HCT116 (cell line): ENCODE data around the gene BTBD2. TPM values are rescaled to one million over a fixed set of nuclear protein-coding genes. Genes with fewer than 3 reads are reported as not detected.
A peak's percentile ranks its signal among the peaks of the same experiment; 100 is the strongest.

Source experiments
- ATAC-seq: fragments of 200-7000 bp; cut with Tn5 transposase; 2 replicates; pipeline ENCODE4 v1.9.1; 2020; ENCODE audit warnings: mild to moderate bottlenecking, moderate library complexity
- BruUV-seq: library from RNA; stranded (reverse); fragments of 400-500 nt; replicated peaks from 2 replicates; lab custom pipeline; 2021; lab: Mats Ljungman, UMichigan
- CTCF ChIA-PET: fragments of 300-600 bp; sonication (Branson Sonifier 250); formaldehyde crosslinking; loops from one replicate; lab custom pipeline; 2021; ENCODE audit warnings: antibody characterized with exemption; lab: Charles Lee
- POLR2A ChIA-PET: fragments of 300-600, 350-600 bp; sonication (Branson Sonifier 250); formaldehyde crosslinking; loops from one replicate; lab custom pipeline; 2021; ENCODE audit warnings: antibody characterized with exemption; lab: Charles Lee
- RAD21 ChIA-PET, 2 experiments: fragments of 300-600 bp; sonication (Branson Sonifier 250); formaldehyde crosslinking; loops; one replicate each; lab custom pipeline; 2023; ENCODE audit warnings: low total read pairs in 2 of 2; ENCODE audit not compliant: uncharacterized antibody in 2 of 2, unreplicated experiment in 2 of 2, low non-redundant PET in 1 of 2; lab: Charles Lee
- DNase-seq: peaks from one replicate; pipeline ENCODE4 v3.0.0-alpha.2; 2010; ENCODE audit warnings: low read depth, low spot score
- H2AFZ ChIP-seq: fragments of 200-600 bp; shearing (Covaris generic), sonication (generic); 2 replicates; pipeline ENCODE4 v1.6.1; 2017; ENCODE audit warnings: low read depth, mixed run types, mixed read lengths, antibody characterized with exemption, low read length; ENCODE audit not compliant: poor library complexity, severe bottlenecking
- H3K27ac ChIP-seq: 2 replicates; pipeline ENCODE4 v1.5.1; 2012; ENCODE audit warnings: low read depth, low read length
- H3K27me3 ChIP-seq: fragments of 200-600 bp; sonication (generic); 2 replicates; pipeline ENCODE4 v1.6.1; 2016; ENCODE audit warnings: mixed run types, low read length, mixed read lengths; ENCODE audit not compliant: insufficient read depth
- H3K36me3 ChIP-seq, 2 experiments: fragments of 200-500 bp in 1 of 2; fragments of 200-600 bp in 1 of 2; sonication (Bioruptor generic) in 1 of 2; sonication (generic) in 1 of 2; 2 replicates each; pipeline versions ENCODE4 v1.5.1 to v1.6.1; 2014 to 2016; ENCODE audit warnings: low read length in 2 of 2, inconsistent platforms in 1 of 2, mixed read lengths in 1 of 2, mixed run types in 1 of 2; ENCODE audit not compliant: insufficient read depth in 2 of 2, control insufficient read depth in 1 of 2
- H3K4me1 ChIP-seq, 2 experiments: fragments of 200-600 bp in 1 of 2; sonication (generic) in 1 of 2; 2 replicates each; pipeline versions ENCODE4 v1.5.1 to v1.6.1; 2012 to 2017; ENCODE audit warnings: low read length in 2 of 2, inconsistent platforms in 1 of 2, mild to moderate bottlenecking in 1 of 2, mixed read lengths in 1 of 2, mixed run types in 1 of 2, moderate library complexity in 1 of 2; ENCODE audit not compliant: insufficient read depth in 2 of 2, control insufficient read depth in 1 of 2
- H3K4me2 ChIP-seq: fragments of 200-600 bp; sonication (generic); 2 replicates; pipeline ENCODE4 v1.6.1; 2017; ENCODE audit warnings: mixed run types, low read length, mixed read lengths
- H3K4me3 ChIP-seq, 2 experiments: fragments of 200-600 bp in 1 of 2; sonication (generic) in 1 of 2; replicated peaks in 1 of 2; 2 replicates each; pipeline ENCODE4 v1.5.1; 2011 to 2016; ENCODE audit warnings: low read length in 2 of 2, control low read depth in 1 of 2, low read depth in 1 of 2, mild to moderate bottlenecking in 1 of 2, mixed read lengths in 1 of 2, mixed run types in 1 of 2
- H3K79me2 ChIP-seq: fragments of 200-600 bp; sonication (generic); 2 replicates; pipeline ENCODE4 v1.6.1; 2017; ENCODE audit warnings: mild to moderate bottlenecking, mixed run types, low read length, moderate library complexity, mixed read lengths; ENCODE audit not compliant: insufficient read depth
- H3K9ac ChIP-seq: fragments of 200-600 bp; sonication (generic); 2 replicates; pipeline ENCODE4 v1.6.1; 2016; ENCODE audit warnings: low read length, mixed read lengths
- H3K9me2 ChIP-seq: fragments of 200-600 bp; sonication (generic), shearing (Covaris generic); 2 replicates; pipeline ENCODE4 v1.6.1; 2017; ENCODE audit warnings: mixed run types, mild to moderate bottlenecking, moderate library complexity; ENCODE audit not compliant: insufficient read depth
- H3K9me3 ChIP-seq, 2 experiments: fragments of 200-500 bp in 1 of 2; fragments of 200-600 bp in 1 of 2; sonication (Bioruptor generic) in 1 of 2; sonication (generic) in 1 of 2; 2 replicates each; pipeline ENCODE4 v1.6.1; 2014 to 2017; ENCODE audit warnings: low read length in 2 of 2, mixed read lengths in 2 of 2, inconsistent platforms in 1 of 2, low read depth in 1 of 2, mild to moderate bottlenecking in 1 of 2, mixed run types in 1 of 2, moderate library complexity in 1 of 2; ENCODE audit not compliant: control insufficient read depth in 1 of 2, insufficient read depth in 1 of 2
- H4K20me1 ChIP-seq: fragments of 200-600 bp; sonication (generic), shearing (Covaris generic); 2 replicates; pipeline ENCODE4 v1.6.1; 2017; ENCODE audit warnings: mixed run types, mild to moderate bottlenecking, moderate library complexity; ENCODE audit not compliant: insufficient read depth
- CBX3 ChIP-seq: IDR thresholded peaks from 2 replicates; pipeline ENCODE4 v1.6.1; 2012; ENCODE audit warnings: low read depth
- EGR1 ChIP-seq: IDR thresholded peaks from 2 replicates; pipeline ENCODE4 v1.6.1; 2012; ENCODE audit warnings: low read depth
- ELF1 ChIP-seq: IDR thresholded peaks from 2 replicates; pipeline ENCODE4 v1.6.1; 2012; ENCODE audit warnings: low read depth, borderline replicate concordance
- FOSL1 ChIP-seq: IDR thresholded peaks from 2 replicates; pipeline ENCODE4 v1.6.1; 2012; ENCODE audit warnings: low read depth
- JUND ChIP-seq: IDR thresholded peaks from 2 replicates; pipeline ENCODE4 v1.6.1; 2012
- POLR2AphosphoS5 ChIP-seq: IDR thresholded peaks from 2 replicates; pipeline ENCODE4 v1.6.1; 2011; ENCODE audit warnings: mild to moderate bottlenecking, low read depth, low read length, moderate library complexity
- SIN3A ChIP-seq: IDR thresholded peaks from 2 replicates; pipeline ENCODE4 v1.6.1; 2012; ENCODE audit warnings: low read depth
- SP1 ChIP-seq: IDR thresholded peaks from 2 replicates; pipeline ENCODE4 v1.6.1; 2012; ENCODE audit warnings: low read depth
- YY1 ChIP-seq: IDR thresholded peaks from 2 replicates; pipeline ENCODE4 v1.6.1; 2011; ENCODE audit warnings: low read length, low read depth, moderate library complexity, mild to moderate bottlenecking; ENCODE audit not compliant: insufficient replicate concordance; ENCODE audit errors: extremely low read depth
- ZNF274 ChIP-seq: fragments of 200-500 bp; sonication (Bioruptor generic); IDR thresholded peaks from 2 replicates; pipeline ENCODE4 v1.6.1; 2014; ENCODE audit warnings: mild to moderate bottlenecking, low read depth, low read length, inconsistent platforms
- intact Hi-C: fragments of 100-400 bp; cut with micrococcal nuclease; formaldehyde crosslinking; loops from 2 replicates; pipeline ENCODE4 v1.10.0; 2022
- total RNA-seq: library from RNA; stranded (reverse); gene quantifications from one replicate; pipeline ENCODE4 v1.2.1, GENCODE V29; 2021; ENCODE audit not compliant: unreplicated experiment
- TF ChIP-seq, protein P1 (sequence below): IDR thresholded peaks from 2 replicates; pipeline ENCODE4 v1.6.1; 2012
- TF ChIP-seq, protein P2 (sequence below): IDR thresholded peaks from 2 replicates; pipeline ENCODE4 v1.6.1; 2011; ENCODE audit warnings: mild to moderate bottlenecking, low read length, moderate library complexity; ENCODE audit not compliant: insufficient replicate concordance; ENCODE audit errors: extremely low read depth
- TF ChIP-seq, protein P3 (sequence below), 3 experiments: fragments of 200-600 bp in 1 of 3; sonication (generic) in 1 of 3; IDR thresholded peaks in 2 of 3; conservative IDR thresholded peaks in 1 of 3; 2 replicates each; pipeline ENCODE4 v1.5.1; 2012 to 2017; ENCODE audit warnings: low read depth in 2 of 3, low read length in 2 of 3, antibody characterized with exemption in 1 of 3, borderline replicate concordance in 1 of 3, control low read depth in 1 of 3, mild to moderate bottlenecking in 1 of 3, mixed read lengths in 1 of 3, mixed run types in 1 of 3, moderate library complexity in 1 of 3; ENCODE audit not compliant: insufficient read depth in 1 of 3

The BTBD2 gene
- total RNA-seq, 1 experiment from 2014 or later: 112 TPM

DNA sequence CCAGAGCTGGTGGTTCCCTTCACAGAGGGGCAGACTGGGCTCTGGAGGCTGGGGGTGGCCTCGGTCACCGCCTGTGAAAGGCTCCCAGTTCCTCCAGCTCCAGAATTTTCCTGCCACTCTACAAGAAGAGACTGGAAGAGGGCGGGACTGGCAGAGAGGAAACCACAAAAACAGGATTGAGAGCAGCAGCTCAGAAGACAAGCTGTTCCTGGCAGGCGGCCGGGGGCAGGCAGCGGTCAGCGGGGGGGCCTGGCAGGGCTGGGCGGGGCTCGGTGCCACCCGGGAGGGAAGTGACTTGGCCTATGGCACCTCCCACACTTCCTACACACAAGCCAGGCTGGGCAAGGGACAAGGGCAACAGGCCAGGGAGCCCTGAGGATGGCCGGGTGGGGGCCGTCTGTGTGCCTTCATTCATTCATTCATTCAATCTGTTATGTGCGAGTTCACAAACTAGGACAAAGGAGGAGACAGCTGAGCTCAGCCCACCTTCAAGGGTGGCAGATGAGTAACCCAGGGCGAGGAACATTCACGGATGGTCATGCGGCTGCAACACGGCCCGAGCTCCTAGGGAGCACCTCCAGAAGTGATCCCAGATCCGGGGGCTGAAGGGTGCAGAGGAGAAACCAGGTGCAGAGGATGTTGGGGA, 16.9 kb upstream of the BTBD2 start:
- Histone ChIP-seq H3K9me3 (peaks cover 0 to 11% of the 10 kb centered on the region in 2 experiments; a peak in 1 of 4 replicates), H3K27me3 (no peaks in the 10 kb centered on the region), H3K4me3 (peak overlapping the region; percentile 36 to 57), H3K4me2 (peak overlapping the region; percentile 85), H4K20me1 (no peaks in the 10 kb centered on the region), H2AFZ (no peak overlapping the region), H3K9ac (peak overlapping the region; percentile 66), H3K4me1 (peaks cover 62 to 82% of the 10 kb centered on the region in 2 experiments), H3K79me2 (no peaks in the 10 kb centered on the region), H3K9me2 (no peaks in the 10 kb centered on the region), H3K36me3 (no peaks in the 10 kb centered on the region), H3K27ac (peak overlapping the region; percentile 93)
- ChIA-PET CTCF (interaction anchor here (0.6 to 1.5 kb wide), 4 partner anchors 10 to 102 kb away, joined by 3 to 6 read pairs (median 4); no protein-coding TSS in a partner anchor), RAD21 (no interaction called here), POLR2A (interaction anchor here (0.6 to 2.6 kb wide), 10 partner anchors 9 to 443 kb away, joined by 3 to 14 read pairs (median 5); partner anchors contain the start of genes ADAT3, GADD45B, MKNK2 and SCAMP4)
- BruUV-seq: TSS peak; percentile 68
- ATAC-seq: peak; percentile 64
- intact Hi-C loops: loop anchor here (5.0 kb wide), 1 partner anchor 120 kb away; the partner anchor contains the start of gene AP3D1
- DNase-seq: peak; percentile 84
- TF ChIP-seq EGR1: no peak
- TF ChIP-seq CBX3: peak; percentile 91; the same call in 1 of the 2 replicates
- no peak for TF ChIP-seq ZNF274
- TF ChIP-seq FOSL1: 0 out of 2 replicates have a peak, but pooled peaks have one; percentile 22
- TF ChIP-seq ELF1: no peak
- no peak for TF ChIP-seq JUND
- TF ChIP-seq SP1: peak; percentile 98
- peak; percentile 69 for TF ChIP-seq YY1
- TF ChIP-seq SIN3A: peak; percentile 84
- peak; percentile 88 for TF ChIP-seq POLR2AphosphoS5
- TF ChIP-seq, protein P1, sequence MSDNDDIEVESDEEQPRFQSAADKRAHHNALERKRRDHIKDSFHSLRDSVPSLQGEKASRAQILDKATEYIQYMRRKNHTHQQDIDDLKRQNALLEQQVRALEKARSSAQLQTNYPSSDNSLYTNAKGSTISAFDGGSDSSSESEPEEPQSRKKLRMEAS: peak; percentile 87
- TF ChIP-seq, protein P2, sequence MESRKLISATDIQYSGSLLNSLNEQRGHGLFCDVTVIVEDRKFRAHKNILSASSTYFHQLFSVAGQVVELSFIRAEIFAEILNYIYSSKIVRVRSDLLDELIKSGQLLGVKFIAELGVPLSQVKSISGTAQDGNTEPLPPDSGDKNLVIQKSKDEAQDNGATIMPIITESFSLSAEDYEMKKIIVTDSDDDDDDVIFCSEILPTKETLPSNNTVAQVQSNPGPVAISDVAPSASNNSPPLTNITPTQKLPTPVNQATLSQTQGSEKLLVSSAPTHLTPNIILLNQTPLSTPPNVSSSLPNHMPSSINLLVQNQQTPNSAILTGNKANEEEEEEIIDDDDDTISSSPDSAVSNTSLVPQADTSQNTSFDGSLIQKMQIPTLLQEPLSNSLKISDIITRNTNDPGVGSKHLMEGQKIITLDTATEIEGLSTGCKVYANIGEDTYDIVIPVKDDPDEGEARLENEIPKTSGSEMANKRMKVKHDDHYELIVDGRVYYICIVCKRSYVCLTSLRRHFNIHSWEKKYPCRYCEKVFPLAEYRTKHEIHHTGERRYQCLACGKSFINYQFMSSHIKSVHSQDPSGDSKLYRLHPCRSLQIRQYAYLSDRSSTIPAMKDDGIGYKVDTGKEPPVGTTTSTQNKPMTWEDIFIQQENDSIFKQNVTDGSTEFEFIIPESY: no peak
- TF ChIP-seq, protein P3, sequence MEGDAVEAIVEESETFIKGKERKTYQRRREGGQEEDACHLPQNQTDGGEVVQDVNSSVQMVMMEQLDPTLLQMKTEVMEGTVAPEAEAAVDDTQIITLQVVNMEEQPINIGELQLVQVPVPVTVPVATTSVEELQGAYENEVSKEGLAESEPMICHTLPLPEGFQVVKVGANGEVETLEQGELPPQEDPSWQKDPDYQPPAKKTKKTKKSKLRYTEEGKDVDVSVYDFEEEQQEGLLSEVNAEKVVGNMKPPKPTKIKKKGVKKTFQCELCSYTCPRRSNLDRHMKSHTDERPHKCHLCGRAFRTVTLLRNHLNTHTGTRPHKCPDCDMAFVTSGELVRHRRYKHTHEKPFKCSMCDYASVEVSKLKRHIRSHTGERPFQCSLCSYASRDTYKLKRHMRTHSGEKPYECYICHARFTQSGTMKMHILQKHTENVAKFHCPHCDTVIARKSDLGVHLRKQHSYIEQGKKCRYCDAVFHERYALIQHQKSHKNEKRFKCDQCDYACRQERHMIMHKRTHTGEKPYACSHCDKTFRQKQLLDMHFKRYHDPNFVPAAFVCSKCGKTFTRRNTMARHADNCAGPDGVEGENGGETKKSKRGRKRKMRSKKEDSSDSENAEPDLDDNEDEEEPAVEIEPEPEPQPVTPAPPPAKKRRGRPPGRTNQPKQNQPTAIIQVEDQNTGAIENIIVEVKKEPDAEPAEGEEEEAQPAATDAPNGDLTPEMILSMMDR (IDR thresholded peaks at IDR 0.05 in 2 of 3, conservative IDR thresholded peaks at IDR 0.05 in 1 of 3; ENCODE audit: borderline replicate concordance in 1 of 3, insufficient read depth in 1 of 3, low read depth in 2 of 3, low read length in 2 of 3): no peak
